Astrocyte of the cerebellum (primary cell): Measurements from ENCODE around the gene HOXA5.

ENCODE experiments used
- DNase-seq: peaks from one replicate; pipeline ENCODE4 v3.0.0-alpha.2; 2011; ENCODE audit warnings: low read depth
- H3K4me3 ChIP-seq: 2 replicates; pipeline ENCODE4 v1.5.1; 2011; ENCODE audit warnings: mild to moderate bottlenecking, low read depth, low read length, moderate library complexity
- CTCF ChIP-seq: IDR thresholded peaks from 2 replicates; pipeline ENCODE4 v1.5.1; 2012; ENCODE audit warnings: low read length, low read depth, moderate library complexity, mild to moderate bottlenecking; ENCODE audit errors: missing control alignments
- in situ Hi-C: cut with HindIII; loops from 2 replicates; pipeline ENCODE4 v1.10.0; 2017; ENCODE audit warnings: low sequenced_read_pairs

The HOXA5 gene

GRCh38 chr7:27161721-27162560 is 18.5 kb upstream of the HOXA5 start:
- no peak for DNase-seq
- no peak for TF ChIP-seq CTCF
- H3K4me3 ChIP-seq, result no peak overlapping the region
- in situ Hi-C loops, result loop anchor here (5.0 to 25.0 kb wide), 2 partner anchors 775 to 1000 kb away; partner anchors contain the start of gene NFE2L3

- TF ChIP-seq CTCF, result no peak
- DNase-seq, result no peak
- H3K4me3 ChIP-seq, result peak overlapping the region; percentile 43
- in situ Hi-C loops, result loop anchor here (5.0 to 25.0 kb wide), 2 partner anchors 774 to 999 kb away; partner anchors contain the start of gene NFE2L3
Measured at GRCh38 chr7:27161214-27161720, 17.8 kb upstream of the HOXA5 start.

GRCh38 chr7:27160546-27161213 is 17.2 kb upstream of the HOXA5 start:
- in situ Hi-C loops, result loop anchor here (5.0 to 25.0 kb wide), 2 partner anchors 773 to 998 kb away; partner anchors contain the start of gene NFE2L3
- H3K4me3 ChIP-seq, result peak overlapping the region; percentile 43
- DNase-seq, result peak; percentile 59
- peak; percentile 92 for TF ChIP-seq CTCF

DNA sequence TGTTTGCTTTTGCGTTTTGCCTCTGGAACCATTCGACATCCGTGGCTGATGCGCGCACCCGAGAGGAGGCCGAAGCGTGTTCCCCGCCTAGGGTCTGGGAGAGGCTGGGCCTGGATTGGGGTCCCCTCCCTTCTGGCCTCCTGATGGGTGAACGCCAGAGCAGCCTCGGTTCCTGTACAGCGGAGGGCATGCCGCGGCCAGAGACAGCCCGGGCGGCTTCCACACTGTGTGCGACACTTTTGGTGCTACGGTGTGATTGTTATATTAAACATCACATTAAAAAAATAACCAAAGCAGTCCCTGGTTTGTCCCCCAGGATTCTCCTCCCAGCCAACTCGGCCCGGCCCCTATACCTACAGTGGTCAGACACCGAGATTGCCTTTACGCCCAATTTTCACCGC is 16.7 kb upstream of the HOXA5 start:
- no peak for TF ChIP-seq CTCF
- in situ Hi-C loops, result loop anchor here (5.0 to 25.0 kb wide), 2 partner anchors 773 to 998 kb away; partner anchors contain the start of gene NFE2L3
- no peak overlapping the region for H3K4me3 ChIP-seq
- no peak for DNase-seq

DNA sequence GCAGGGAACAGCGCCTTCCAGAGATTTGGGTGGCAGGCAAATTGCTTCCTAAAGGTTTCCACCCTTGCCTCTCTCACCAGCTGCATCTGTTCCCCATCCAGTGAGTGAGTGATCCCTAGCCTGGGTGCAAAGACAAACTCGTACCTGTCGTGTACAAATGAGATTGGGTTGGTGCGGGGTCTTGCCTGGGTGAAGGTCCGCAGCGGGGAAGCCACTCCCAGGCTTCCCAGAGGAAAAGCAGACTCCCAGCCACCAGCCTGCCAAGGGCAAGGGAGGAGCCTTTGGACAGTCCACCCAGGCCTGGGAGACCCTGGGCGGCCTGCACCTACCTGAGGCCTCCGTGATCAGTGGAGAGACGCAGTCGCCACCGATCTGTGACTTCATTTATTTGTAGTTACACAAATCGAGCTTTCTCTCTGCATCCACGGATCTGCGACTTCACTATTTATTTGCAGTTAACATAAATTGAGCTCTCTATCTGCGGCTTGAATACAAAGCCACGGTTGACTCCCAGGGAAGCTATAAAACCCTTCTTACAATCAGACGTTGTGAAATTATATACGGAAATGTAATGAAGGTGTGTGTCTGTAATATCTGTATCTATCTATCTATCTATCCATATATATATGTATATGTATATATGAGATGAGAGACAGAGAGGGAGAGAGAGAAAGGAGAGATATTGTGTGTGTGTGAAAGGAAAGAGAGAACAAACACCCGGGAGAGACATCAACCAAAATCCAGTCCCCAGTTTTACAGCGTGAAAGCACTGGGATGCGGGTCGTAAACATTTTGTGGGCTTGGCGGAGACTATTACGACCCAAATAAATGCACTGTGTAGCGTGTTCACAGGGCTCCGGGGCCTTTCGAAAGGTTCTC is 16.0 kb upstream of the HOXA5 start:
- DNase-seq, result no peak
- no peak for TF ChIP-seq CTCF
- H3K4me3 ChIP-seq, result no peak overlapping the region
- in situ Hi-C loops, result loop anchor here (5.0 to 25.0 kb wide), 2 partner anchors 772 to 997 kb away; partner anchors contain the start of gene NFE2L3
